ENCODE measurements around the gene FRAT1. TPM values are rescaled to one million over a fixed set of nuclear protein-coding genes. Genes with fewer than 3 reads are reported as not detected.

Gene FRAT1
- total and polyA plus RNA-seq, 10 of the 15 experiments (the other 5 are each of a cell fraction or from before 2014, with no cell fraction given), result 0.07 to 0.73 (median 0.26) TPM

DNA sequence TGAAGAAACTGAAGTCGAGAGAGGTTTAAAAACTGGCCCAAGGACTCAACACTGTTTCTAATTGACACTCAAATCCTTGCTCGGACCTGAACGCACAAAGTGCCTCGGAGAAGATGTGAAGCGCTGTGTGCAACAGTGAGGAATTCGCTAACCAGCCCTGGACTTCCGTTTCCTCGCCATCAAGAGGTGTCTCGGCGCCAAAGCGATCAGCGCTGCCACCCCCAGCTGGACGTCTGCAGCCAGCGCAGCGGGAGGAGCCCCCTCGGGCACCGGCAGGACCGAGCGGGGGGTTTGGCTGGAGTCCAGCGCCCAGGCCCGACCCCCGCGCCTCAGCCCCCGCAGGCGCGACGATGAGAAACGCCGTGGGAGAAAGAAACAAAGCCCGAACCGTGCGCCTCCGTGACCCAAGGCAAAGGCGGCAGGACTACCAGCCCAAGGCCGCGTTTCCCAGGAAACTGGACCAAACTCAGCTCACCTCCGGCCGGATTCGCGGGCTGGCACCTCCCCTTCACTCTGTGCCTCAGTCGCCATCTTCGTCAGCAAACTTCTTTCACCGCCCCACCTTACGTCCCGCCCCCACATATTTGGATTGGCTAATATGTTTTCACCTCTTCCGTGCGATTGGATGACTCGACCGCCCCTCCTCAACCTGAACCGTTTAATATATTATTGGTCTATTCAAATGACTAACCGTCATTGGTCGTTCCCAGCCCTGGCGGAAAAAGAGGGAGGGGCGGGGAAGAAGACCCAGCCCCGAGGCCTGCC, 26.8 kb upstream of the FRAT1 start, which contains the start of gene ARHGAP19 (continued):
- TF ChIP-seq, protein P1, sequence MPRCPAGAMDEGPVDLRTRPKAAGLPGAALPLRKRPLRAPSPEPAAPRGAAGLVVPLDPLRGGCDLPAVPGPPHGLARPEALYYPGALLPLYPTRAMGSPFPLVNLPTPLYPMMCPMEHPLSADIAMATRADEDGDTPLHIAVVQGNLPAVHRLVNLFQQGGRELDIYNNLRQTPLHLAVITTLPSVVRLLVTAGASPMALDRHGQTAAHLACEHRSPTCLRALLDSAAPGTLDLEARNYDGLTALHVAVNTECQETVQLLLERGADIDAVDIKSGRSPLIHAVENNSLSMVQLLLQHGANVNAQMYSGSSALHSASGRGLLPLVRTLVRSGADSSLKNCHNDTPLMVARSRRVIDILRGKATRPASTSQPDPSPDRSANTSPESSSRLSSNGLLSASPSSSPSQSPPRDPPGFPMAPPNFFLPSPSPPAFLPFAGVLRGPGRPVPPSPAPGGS (IDR thresholded peaks at IDR 0.05; ENCODE audit: borderline replicate concordance, insufficient read depth, low read depth, low read length, poor library complexity, severe bottlenecking), result no peak
- no peak for TF ChIP-seq SREBF1 (IDR thresholded peaks at IDR 0.05; ENCODE audit: low read length)
- no peak for TF ChIP-seq MYB (IDR thresholded peaks at IDR 0.05; ENCODE audit: borderline replicate concordance, low read depth, low read length)
- TF ChIP-seq NBN (IDR thresholded peaks at IDR 0.05), result 0 out of 2 replicates have a peak, but pooled peaks have one; percentile 69
- no peak for TF ChIP-seq ZNF24 (IDR thresholded peaks at IDR 0.05)
- TF ChIP-seq RB1 (IDR thresholded peaks at IDR 0.05; ENCODE audit: borderline replicate concordance), result peak; percentile 90; the same call in 1 of the 2 replicates
- TF ChIP-seq ZBTB33 (IDR thresholded peaks at IDR 0.05), result no peak
- TF ChIP-seq YBX1 (IDR thresholded peaks at IDR 0.05), result no peak
- TF ChIP-seq SUPT20H (IDR thresholded peaks at IDR 0.05; ENCODE audit: borderline replicate concordance, control insufficient read depth, low read depth, low read length), result no peak
- no peak for TF ChIP-seq NRF1 (conservative IDR thresholded peaks at IDR 0.05; ENCODE audit: low read depth, low read length)
- no peak for TF ChIP-seq ZNF592 (IDR thresholded peaks at IDR 0.05)
- no peak for TF ChIP-seq BCLAF1 (IDR thresholded peaks at IDR 0.05)
- peak; percentile 53; the same call in 1 of the 2 replicates for TF ChIP-seq CEBPZ (IDR thresholded peaks at IDR 0.05; ENCODE audit: low read depth, low read length)
